Measurements from ENCODE around the gene OR52E1. TPM values are rescaled to one million over a fixed set of nuclear protein-coding genes. Genes with fewer than 3 reads are reported as not detected.
A peak's percentile ranks its signal among the peaks of the same experiment; 100 is the strongest.

Gene OR52E1
- total RNA-seq, 2 donors from 2014 or later = not detected

DNA sequence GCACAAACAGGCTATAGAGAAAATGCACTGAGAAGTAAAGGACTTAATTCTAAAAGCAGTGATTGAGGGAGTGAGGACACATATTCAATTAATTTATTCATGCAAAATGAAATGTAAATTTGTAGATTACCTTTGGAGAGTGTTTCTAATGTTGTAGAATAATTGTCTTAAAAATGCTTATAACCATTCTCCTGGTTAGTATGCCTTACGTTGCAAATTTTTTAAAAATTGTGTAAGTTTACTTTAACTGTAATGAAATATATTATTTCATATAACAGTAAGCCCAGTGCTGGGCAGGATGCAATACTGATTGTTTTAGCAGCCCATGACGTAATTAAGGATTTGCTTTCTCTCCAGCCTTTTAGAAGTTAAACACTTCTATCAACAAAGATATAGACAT, 26.6 kb downstream of the OR52E1 start:
- Mint-ChIP-seq H3K27ac (no peak overlapping the region), H3K4me3 (no peak overlapping the region), H3K27me3 (ENCODE audit: insufficient read depth) (no peaks in the 10 kb centered on the region), H3K36me3 (ENCODE audit: low read depth) (no peaks in the 10 kb centered on the region), H3K4me1 (peaks cover 5% of the 10 kb centered on the region), H3K9me3 (no peaks in the 10 kb centered on the region)
- no peak overlapping the region for H3K9ac ChIP-seq (ENCODE audit: extremely low read depth, low read length, poor library complexity, severe bottlenecking)
- no peak for DNase-seq
- no peaks in the 10 kb centered on the region for H3K9me3 ChIP-seq (ENCODE audit: control insufficient read depth, low read length)
- TF ChIP-seq, protein P1, sequence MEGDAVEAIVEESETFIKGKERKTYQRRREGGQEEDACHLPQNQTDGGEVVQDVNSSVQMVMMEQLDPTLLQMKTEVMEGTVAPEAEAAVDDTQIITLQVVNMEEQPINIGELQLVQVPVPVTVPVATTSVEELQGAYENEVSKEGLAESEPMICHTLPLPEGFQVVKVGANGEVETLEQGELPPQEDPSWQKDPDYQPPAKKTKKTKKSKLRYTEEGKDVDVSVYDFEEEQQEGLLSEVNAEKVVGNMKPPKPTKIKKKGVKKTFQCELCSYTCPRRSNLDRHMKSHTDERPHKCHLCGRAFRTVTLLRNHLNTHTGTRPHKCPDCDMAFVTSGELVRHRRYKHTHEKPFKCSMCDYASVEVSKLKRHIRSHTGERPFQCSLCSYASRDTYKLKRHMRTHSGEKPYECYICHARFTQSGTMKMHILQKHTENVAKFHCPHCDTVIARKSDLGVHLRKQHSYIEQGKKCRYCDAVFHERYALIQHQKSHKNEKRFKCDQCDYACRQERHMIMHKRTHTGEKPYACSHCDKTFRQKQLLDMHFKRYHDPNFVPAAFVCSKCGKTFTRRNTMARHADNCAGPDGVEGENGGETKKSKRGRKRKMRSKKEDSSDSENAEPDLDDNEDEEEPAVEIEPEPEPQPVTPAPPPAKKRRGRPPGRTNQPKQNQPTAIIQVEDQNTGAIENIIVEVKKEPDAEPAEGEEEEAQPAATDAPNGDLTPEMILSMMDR (conservative IDR thresholded peaks at IDR 0.05) = no peak
- H3K27ac ChIP-seq (ENCODE audit: low read depth, low read length) = no peak overlapping the region
- H3K4me3 ChIP-seq (ENCODE audit: low read length) = no peak overlapping the region
- no peaks in the 10 kb centered on the region for H3K36me3 ChIP-seq (ENCODE audit: control insufficient read depth, insufficient read depth, low read length)
- no peaks in the 10 kb centered on the region for H3K27me3 ChIP-seq (ENCODE audit: control insufficient read depth, insufficient read depth, low read length, poor library complexity, severe bottlenecking)
- WGBS, 2 experiments (ENCODE audit: insufficient coverage in 1 of 2, insufficient read length in 1 of 2) = 100% methylated on average over 1 of the region's 2 CpGs; no CpG with 5 or more reads in 1 of the 2 experiments
- no peaks in the 10 kb centered on the region for H3K4me1 ChIP-seq (ENCODE audit: control insufficient read depth, insufficient read depth, low read length)

DNA sequence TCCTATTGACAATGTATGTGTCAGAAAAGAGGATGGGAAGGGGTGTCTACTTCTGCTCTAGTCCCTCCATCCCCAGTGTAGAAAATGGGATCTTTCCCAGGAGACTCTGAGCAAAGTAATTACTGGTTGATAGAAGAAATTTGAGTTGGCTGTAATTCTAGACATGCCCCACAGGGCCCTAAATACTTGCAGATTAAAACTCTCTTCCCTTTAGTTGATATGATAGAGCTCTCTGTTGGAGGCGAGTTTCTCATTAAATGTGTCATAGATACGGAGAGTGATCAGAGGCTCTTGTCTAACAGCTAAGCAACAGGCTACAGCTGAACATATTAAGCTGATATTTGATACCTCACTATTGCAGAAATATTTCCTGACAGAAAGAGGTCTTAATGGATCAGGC, 32.9 kb downstream of the OR52E1 start:
- no peaks in the 10 kb centered on the region for H3K9me3 Mint-ChIP-seq
- H3K36me3 Mint-ChIP-seq (ENCODE audit: low read depth) = no peaks in the 10 kb centered on the region
- no peaks in the 10 kb centered on the region for H3K36me3 ChIP-seq (ENCODE audit: control insufficient read depth, insufficient read depth, low read length)
- H3K4me3 Mint-ChIP-seq = no peak overlapping the region
- no peak overlapping the region for H3K4me3 ChIP-seq (ENCODE audit: low read length)
- no peak overlapping the region for H3K27ac ChIP-seq (ENCODE audit: low read depth, low read length)
- peaks cover 25% of the 10 kb centered on the region for H3K4me1 Mint-ChIP-seq
- no peaks in the 10 kb centered on the region for H3K27me3 ChIP-seq (ENCODE audit: control insufficient read depth, insufficient read depth, low read length, poor library complexity, severe bottlenecking)
- DNase-seq = no peak
- TF ChIP-seq, protein P1 (conservative IDR thresholded peaks at IDR 0.05) = peak; percentile 59
- peak overlapping the region; percentile 59 for H3K27ac Mint-ChIP-seq
- peaks cover 3% of the 10 kb centered on the region for H3K4me1 ChIP-seq (ENCODE audit: control insufficient read depth, insufficient read depth, low read length)
- H3K27me3 Mint-ChIP-seq (ENCODE audit: insufficient read depth) = no peaks in the 10 kb centered on the region
- WGBS, 2 experiments (ENCODE audit: insufficient coverage in 1 of 2, insufficient read length in 1 of 2) = 63% methylated on average over 2 of the region's 2 CpGs; no CpG with 5 or more reads in 1 of the 2 experiments
- no peaks in the 10 kb centered on the region for H3K9me3 ChIP-seq (ENCODE audit: control insufficient read depth, low read length)
- no peak overlapping the region for H3K9ac ChIP-seq (ENCODE audit: extremely low read depth, low read length, poor library complexity, severe bottlenecking)

GRCh38 chr11:5103066-5103465, 33.7 kb downstream of the OR52E1 start:
- no peak overlapping the region for H3K9ac ChIP-seq (ENCODE audit: extremely low read depth, low read length, poor library complexity, severe bottlenecking)
- TF ChIP-seq, protein P1 (conservative IDR thresholded peaks at IDR 0.05) = no peak
- no peak overlapping the region for H3K4me3 ChIP-seq (ENCODE audit: low read length)
- DNase-seq = no peak
- H3K27ac ChIP-seq (ENCODE audit: low read depth, low read length) = no peak overlapping the region
- no peaks in the 10 kb centered on the region for H3K9me3 ChIP-seq (ENCODE audit: control insufficient read depth, low read length)
- Mint-ChIP-seq H3K9me3 (no peaks in the 10 kb centered on the region), H3K36me3 (ENCODE audit: low read depth) (no peaks in the 10 kb centered on the region), H3K4me3 (no peak overlapping the region), H3K4me1 (peaks cover 29% of the 10 kb centered on the region), H3K27me3 (ENCODE audit: insufficient read depth) (no peaks in the 10 kb centered on the region), H3K27ac (no peak overlapping the region)
- no peaks in the 10 kb centered on the region for H3K27me3 ChIP-seq (ENCODE audit: control insufficient read depth, insufficient read depth, low read length, poor library complexity, severe bottlenecking)
- peaks cover 3% of the 10 kb centered on the region for H3K4me1 ChIP-seq (ENCODE audit: control insufficient read depth, insufficient read depth, low read length)
- no peaks in the 10 kb centered on the region for H3K36me3 ChIP-seq (ENCODE audit: control insufficient read depth, insufficient read depth, low read length)
